ENCODE measurements around the gene OSBPL2.

- TF ChIP-seq CTCF (IDR thresholded peaks at IDR 0.05) (no peak), POLR2A (IDR thresholded peaks at IDR 0.05) (no peak)
Observed at GRCh38 chr20:62323146-62323979, 85.0 kb downstream of the OSBPL2 start.
